ENCODE results near the gene HELZ.

HELZ gene

DNA sequence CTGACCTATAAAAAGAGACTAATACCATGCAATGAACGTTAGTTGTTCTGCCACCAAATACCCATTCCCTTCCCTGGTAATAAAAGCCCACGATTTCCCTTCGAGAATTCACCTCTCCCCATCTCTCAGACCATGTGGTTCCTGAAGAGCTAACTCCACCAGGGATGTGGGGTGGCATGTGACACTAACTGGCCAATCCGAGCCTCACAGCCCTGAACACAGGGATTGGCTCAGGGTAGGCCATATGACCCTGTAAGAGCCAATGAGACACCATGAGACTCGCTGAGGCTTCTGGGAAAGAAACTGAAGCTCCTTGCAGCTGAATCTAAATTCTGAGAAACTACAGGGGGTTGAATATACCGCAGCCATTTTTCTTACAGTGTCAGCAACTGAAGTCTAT, 21.1 kb downstream of the HELZ start:
- no peak overlapping the region for H3K27ac ChIP-seq (ENCODE audit: low read length)
- peaks cover 0 to 5% of the 10 kb centered on the region in 2 donors for H3K36me3 ChIP-seq (ENCODE audit: control insufficient read depth in 1 of 2, insufficient read depth in 2 of 2, low read length in 2 of 2)
- H3K4me1 ChIP-seq (ENCODE audit: control insufficient read depth in 1 of 2, insufficient read depth in 2 of 2, low read length in 2 of 2), result peaks cover 0 to 18% of the 10 kb centered on the region in 2 donors
- no peaks in the 10 kb centered on the region for H3K9me3 ChIP-seq (ENCODE audit: control insufficient read depth in 1 of 2, low read length in 2 of 2)
- no peak overlapping the region for H3K4me3 ChIP-seq (ENCODE audit: low read depth in 1 of 2, low read length in 2 of 2)
- no peaks in the 10 kb centered on the region for H3K27me3 ChIP-seq (ENCODE audit: low read depth, low read length)

DNA sequence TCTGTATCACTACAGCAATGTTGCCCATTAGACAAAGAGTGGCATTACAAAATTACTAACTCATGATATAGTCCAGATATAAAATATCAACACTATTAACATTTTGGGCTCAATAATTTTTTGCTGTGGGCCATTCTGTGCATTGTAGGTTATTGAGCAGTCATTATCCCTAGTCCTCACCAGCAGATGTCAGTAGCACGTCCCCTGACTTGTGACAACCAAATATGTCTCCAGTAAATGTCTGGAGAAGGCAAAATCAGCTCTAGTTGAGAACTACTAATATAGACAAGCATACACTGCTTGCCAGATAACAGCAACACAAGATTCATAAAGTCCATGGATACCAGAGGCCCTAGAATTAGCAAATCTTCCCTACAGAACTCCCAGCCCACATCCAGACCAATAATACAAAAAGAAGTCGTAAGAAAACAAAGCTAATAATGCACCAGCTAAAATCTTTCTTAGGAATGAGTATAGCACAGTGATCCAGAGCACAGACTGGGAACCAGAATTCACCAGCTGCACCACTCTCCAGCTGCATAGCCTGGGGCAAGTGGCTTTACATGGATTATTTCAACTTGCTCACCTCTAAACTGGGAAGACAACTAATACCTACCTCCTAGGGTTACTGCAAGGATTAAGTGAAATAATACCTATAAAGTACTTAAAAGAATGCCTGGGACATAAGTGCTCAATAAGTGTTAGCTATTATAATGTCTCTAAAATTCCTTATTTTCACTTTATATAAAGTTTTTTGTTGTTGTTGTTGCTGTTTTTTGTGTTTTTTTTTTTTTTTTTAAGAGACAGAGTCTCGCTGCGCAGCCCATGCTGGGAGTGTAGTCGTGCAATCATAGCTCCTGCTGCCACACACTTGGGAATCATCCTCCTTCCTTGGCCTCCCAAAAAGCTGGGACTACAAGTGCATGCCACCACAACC, 23.7 kb downstream of the HELZ start:
- no peaks in the 10 kb centered on the region for H3K9me3 ChIP-seq (ENCODE audit: control insufficient read depth in 1 of 2, low read length in 2 of 2)
- no peak overlapping the region for H3K27ac ChIP-seq (ENCODE audit: low read length)
- H3K4me1 ChIP-seq (ENCODE audit: control insufficient read depth in 1 of 2, insufficient read depth in 2 of 2, low read length in 2 of 2), result peaks cover 0 to 11% of the 10 kb centered on the region in 2 donors
- no peak overlapping the region for H3K4me3 ChIP-seq (ENCODE audit: low read depth in 1 of 2, low read length in 2 of 2)
- H3K36me3 ChIP-seq (ENCODE audit: control insufficient read depth in 1 of 2, insufficient read depth in 2 of 2, low read length in 2 of 2), result peaks cover 14 to 21% of the 10 kb centered on the region in 2 donors
- no peaks in the 10 kb centered on the region for H3K27me3 ChIP-seq (ENCODE audit: low read depth, low read length)

DNA sequence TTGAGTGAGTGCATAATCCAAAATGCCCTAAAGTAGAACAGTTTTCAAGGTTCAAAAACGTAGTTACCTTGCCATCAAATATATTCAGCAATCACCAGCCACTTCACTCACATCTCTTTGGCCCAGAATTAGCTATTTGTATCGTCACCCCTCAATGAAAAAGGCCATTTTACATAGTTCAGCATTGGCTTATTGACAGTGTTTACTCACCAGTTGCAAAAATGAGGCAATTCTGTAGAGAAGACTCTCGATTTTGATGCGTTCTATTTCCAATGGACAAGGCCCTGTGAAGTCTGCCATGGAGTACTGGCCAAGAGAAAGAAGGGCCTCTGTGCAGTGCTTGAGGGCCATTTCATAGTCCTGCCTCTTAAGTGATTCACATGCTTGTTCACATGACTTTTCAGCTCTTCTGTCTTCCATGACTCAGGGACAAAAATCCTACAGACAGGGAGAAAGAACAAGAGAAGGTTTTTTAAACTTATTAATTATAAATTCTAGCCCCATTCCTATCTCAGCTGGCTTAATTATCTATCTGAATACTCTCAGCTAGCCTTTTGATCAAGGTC, 26.5 kb downstream of the HELZ start:
- no peak overlapping the region for H3K27ac ChIP-seq (ENCODE audit: low read length)
- no peaks in the 10 kb centered on the region for H3K27me3 ChIP-seq (ENCODE audit: low read depth, low read length)
- H3K9me3 ChIP-seq (ENCODE audit: control insufficient read depth in 1 of 2, low read length in 2 of 2), result no peaks in the 10 kb centered on the region
- H3K36me3 ChIP-seq (ENCODE audit: control insufficient read depth in 1 of 2, insufficient read depth in 2 of 2, low read length in 2 of 2), result peaks cover 14 to 16% of the 10 kb centered on the region in 2 donors
- H3K4me3 ChIP-seq (ENCODE audit: low read depth in 1 of 2, low read length in 2 of 2), result no peak overlapping the region
- H3K4me1 ChIP-seq (ENCODE audit: control insufficient read depth in 1 of 2, insufficient read depth in 2 of 2, low read length in 2 of 2), result peaks cover 0 to 9% of the 10 kb centered on the region in 2 donors

DNA sequence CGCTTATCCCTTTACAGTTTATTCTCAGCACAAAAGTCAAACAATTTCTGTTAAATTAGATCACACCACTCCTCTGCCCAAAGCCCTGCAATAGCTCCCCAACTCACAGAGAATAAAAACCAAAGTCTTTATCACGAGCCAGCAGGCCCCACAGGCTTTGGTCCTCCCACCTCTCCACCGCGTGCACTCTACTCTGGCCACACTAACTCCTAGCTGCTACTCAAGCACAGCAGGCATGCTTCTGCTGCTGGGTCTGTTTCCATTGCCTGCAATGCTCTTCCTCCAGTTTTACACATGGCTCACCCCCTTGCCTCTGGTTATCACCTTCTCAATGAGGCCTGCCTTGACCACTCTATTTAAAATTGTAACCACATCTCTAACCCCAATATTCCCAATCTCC, 27.6 kb downstream of the HELZ start:
- H3K9me3 ChIP-seq (ENCODE audit: control insufficient read depth in 1 of 2, low read length in 2 of 2), result no peaks in the 10 kb centered on the region
- peaks cover 0 to 12% of the 10 kb centered on the region in 2 donors for H3K4me1 ChIP-seq (ENCODE audit: control insufficient read depth in 1 of 2, insufficient read depth in 2 of 2, low read length in 2 of 2)
- no peak overlapping the region for H3K27ac ChIP-seq (ENCODE audit: low read length)
- H3K36me3 ChIP-seq (ENCODE audit: control insufficient read depth in 1 of 2, insufficient read depth in 2 of 2, low read length in 2 of 2), result peaks cover 14 to 16% of the 10 kb centered on the region in 2 donors
- H3K27me3 ChIP-seq (ENCODE audit: low read depth, low read length), result no peaks in the 10 kb centered on the region
- H3K4me3 ChIP-seq (ENCODE audit: low read depth in 1 of 2, low read length in 2 of 2), result no peak overlapping the region

DNA sequence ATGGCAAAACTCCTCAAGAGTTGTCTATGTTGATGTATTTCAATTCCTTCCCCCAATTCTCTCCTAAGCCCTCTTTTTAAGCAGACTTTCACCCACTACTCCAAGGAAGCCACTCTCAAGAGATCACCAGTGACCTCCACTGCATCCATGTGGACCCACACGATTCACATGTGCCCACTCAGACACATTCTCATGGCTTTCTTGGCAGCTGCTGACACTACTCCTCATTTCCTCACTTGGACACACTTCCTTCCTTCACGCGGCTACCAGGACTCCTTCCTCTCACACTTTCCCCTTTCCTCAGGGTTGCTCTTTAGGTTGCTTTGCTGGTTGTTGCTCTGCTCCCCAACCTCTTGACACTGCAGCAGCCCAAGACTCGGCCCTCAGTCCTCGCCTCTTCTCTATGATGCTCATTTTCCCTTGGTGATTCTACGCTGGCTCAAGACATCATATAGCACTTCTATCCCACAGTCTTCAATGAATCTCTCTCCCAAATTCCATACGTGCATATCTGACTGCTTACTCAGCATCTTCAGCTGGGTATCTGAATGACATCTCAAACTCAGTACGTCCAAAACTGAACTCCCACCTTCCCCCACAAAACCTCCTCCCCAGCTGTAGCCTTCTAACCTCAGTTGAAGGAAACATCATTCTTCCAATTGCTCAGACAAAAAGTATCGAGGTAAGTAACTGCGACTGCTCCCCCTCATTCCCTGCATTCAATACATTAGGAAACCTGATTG, 28.2 kb downstream of the HELZ start:
- H3K4me3 ChIP-seq (ENCODE audit: low read depth in 1 of 2, low read length in 2 of 2), result no peak overlapping the region
- H3K9me3 ChIP-seq (ENCODE audit: control insufficient read depth in 1 of 2, low read length in 2 of 2), result no peaks in the 10 kb centered on the region
- H3K4me1 ChIP-seq (ENCODE audit: control insufficient read depth in 1 of 2, insufficient read depth in 2 of 2, low read length in 2 of 2), result peaks cover 0 to 13% of the 10 kb centered on the region in 2 donors
- H3K36me3 ChIP-seq (ENCODE audit: control insufficient read depth in 1 of 2, insufficient read depth in 2 of 2, low read length in 2 of 2), result peaks cover 14 to 16% of the 10 kb centered on the region in 2 donors
- H3K27ac ChIP-seq (ENCODE audit: low read length), result no peak overlapping the region
- no peaks in the 10 kb centered on the region for H3K27me3 ChIP-seq (ENCODE audit: low read depth, low read length)

DNA sequence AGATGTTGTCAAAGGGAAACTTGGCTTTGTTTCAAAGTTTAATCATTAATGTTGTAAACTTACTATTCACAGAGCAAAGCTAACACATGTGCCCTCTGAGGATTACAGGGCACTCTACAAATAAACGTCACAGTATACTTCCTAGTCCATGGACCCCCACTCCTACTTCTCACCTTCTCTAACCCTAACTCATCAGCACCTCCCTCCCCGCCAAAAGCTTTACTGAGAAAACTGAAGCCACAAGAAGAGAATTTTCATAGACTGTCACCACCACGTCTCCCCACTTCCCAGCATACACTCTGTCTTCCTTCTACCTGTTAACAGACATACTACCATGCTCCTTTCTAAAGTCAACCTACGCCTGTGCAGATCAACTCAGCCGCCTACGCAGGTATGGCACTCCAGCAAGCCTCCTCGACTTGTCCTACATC, 29.0 kb downstream of the HELZ start:
- Histone ChIP-seq H3K36me3 (ENCODE audit: control insufficient read depth in 1 of 2, insufficient read depth in 2 of 2, low read length in 2 of 2) (peaks cover 14 to 16% of the 10 kb centered on the region in 2 donors), H3K4me3 (ENCODE audit: low read depth in 1 of 2, low read length in 2 of 2) (no peak overlapping the region), H3K4me1 (ENCODE audit: control insufficient read depth in 1 of 2, insufficient read depth in 2 of 2, low read length in 2 of 2) (peaks cover 0 to 7% of the 10 kb centered on the region in 2 donors), H3K27ac (ENCODE audit: low read length) (no peak overlapping the region), H3K9me3 (ENCODE audit: control insufficient read depth in 1 of 2, low read length in 2 of 2) (no peaks in the 10 kb centered on the region), H3K27me3 (ENCODE audit: low read depth, low read length) (no peaks in the 10 kb centered on the region)

DNA sequence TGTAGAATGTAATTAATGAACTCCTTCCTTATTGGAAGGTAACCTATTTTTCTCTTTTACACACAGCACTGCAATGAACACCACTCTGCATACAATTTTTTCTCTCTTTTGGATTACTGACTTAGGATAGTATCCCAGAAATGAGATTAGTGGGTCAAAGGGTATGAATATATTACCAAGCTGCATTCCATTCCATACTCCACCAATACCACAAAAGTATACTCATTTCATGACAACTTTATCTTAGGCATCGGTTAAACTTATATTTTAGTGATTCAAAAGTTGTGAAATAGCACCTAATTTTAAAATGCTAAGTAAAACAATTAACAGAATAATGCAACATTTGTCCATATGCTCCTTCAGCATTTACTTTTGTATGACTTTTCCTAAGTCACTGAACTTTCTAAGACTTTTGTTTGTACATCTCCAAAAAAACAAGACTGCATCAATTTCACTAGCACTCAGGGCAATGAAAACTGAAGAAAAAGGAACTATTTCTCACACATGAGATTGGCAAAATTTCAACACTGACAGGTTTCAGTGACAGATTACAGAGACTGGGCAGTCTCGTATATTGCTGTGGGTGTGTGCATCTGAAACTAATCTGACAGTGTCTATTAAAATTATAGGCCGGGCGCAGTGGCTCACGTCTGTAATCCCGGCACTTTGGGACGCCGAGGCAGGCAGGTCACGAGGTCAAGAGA, 32.1 kb downstream of the HELZ start:
- H3K9me3 ChIP-seq (ENCODE audit: control insufficient read depth in 1 of 2, low read length in 2 of 2), result no peaks in the 10 kb centered on the region
- H3K36me3 ChIP-seq (ENCODE audit: control insufficient read depth in 1 of 2, insufficient read depth in 2 of 2, low read length in 2 of 2), result peaks cover 8 to 11% of the 10 kb centered on the region in 2 donors
- no peak overlapping the region for H3K27ac ChIP-seq (ENCODE audit: low read length)
- H3K4me1 ChIP-seq (ENCODE audit: control insufficient read depth in 1 of 2, insufficient read depth in 2 of 2, low read length in 2 of 2), result peaks cover 0 to 4% of the 10 kb centered on the region in 2 donors
- H3K4me3 ChIP-seq (ENCODE audit: low read depth in 1 of 2, low read length in 2 of 2), result no peak overlapping the region
- no peaks in the 10 kb centered on the region for H3K27me3 ChIP-seq (ENCODE audit: low read depth, low read length)

DNA sequence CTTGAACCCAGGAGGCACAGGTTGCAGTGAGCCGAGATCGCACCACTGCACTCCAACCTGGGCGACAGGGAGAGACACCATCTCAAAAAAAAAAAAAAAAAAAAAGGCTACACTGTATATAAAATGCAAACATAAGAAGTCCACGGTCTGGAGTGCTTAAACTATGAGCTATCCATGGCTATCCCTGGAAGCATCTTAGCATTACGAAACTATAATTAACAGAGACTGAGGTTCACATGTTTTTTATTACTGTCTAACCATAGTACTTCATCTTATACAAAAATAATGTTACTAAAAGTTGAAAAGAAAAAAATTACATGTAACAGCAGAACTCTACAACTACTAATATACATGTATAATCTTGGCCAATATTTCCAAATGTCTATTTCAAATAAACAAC, 32.8 kb downstream of the HELZ start:
- no peak overlapping the region for H3K4me3 ChIP-seq (ENCODE audit: low read depth in 1 of 2, low read length in 2 of 2)
- H3K36me3 ChIP-seq (ENCODE audit: control insufficient read depth in 1 of 2, insufficient read depth in 2 of 2, low read length in 2 of 2), result peaks cover 5 to 8% of the 10 kb centered on the region in 2 donors
- no peaks in the 10 kb centered on the region for H3K27me3 ChIP-seq (ENCODE audit: low read depth, low read length)
- H3K27ac ChIP-seq (ENCODE audit: low read length), result no peak overlapping the region
- H3K9me3 ChIP-seq (ENCODE audit: control insufficient read depth in 1 of 2, low read length in 2 of 2), result no peaks in the 10 kb centered on the region
- H3K4me1 ChIP-seq (ENCODE audit: control insufficient read depth in 1 of 2, insufficient read depth in 2 of 2, low read length in 2 of 2), result peaks cover 0 to 4% of the 10 kb centered on the region in 2 donors

DNA sequence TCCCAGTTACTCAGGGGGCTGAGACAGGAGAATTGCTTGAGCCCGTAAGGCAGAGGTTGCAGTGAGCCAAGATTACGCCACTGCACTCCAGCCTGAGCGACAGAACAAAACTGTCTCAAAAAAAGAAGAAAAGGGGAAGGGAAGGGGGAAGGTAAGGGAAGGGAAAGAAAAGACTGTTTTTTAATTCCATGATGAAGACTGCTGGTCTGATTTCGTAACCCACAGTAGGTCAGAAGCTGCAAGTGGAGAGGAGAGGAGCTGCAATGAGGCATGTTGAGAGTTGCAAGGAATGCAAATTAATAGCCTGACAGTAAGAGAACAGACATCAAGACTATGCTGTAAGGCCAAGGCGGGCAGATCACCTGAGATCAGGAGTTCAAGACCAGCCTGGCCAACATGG, 33.3 kb downstream of the HELZ start:
- H3K27ac ChIP-seq (ENCODE audit: low read length), result no peak overlapping the region

DNA sequence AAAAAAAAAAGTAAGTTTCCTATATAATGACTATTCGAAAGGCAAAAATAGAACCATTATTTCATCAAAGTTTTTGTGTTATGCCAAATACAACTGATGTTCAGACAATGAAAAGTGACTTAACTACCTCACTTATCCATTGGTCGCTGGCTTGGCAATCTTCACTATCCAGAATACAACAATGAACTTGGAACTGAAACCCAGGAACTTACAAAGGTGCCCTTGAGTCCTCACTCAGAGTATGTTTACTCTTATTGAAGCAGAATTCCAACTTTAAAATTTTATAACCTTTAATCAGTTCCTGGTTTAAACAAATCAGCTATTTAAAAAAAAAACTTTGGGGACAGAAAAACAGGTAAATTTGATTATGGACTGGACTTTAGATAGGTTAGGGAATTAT, 34.1 kb downstream of the HELZ start:
- Histone ChIP-seq H3K4me3 (ENCODE audit: low read depth in 1 of 2, low read length in 2 of 2) (no peak overlapping the region), H3K27me3 (ENCODE audit: low read depth, low read length) (no peaks in the 10 kb centered on the region), H3K36me3 (ENCODE audit: control insufficient read depth in 1 of 2, insufficient read depth in 2 of 2, low read length in 2 of 2) (no peaks in the 10 kb centered on the region), H3K9me3 (ENCODE audit: control insufficient read depth in 1 of 2, low read length in 2 of 2) (no peaks in the 10 kb centered on the region), H3K27ac (ENCODE audit: low read length) (no peak overlapping the region), H3K4me1 (ENCODE audit: control insufficient read depth in 1 of 2, insufficient read depth in 2 of 2, low read length in 2 of 2) (peaks cover 0 to 4% of the 10 kb centered on the region in 2 donors)

More for the DNA sequence above, 33.3 kb downstream of the HELZ start:
- no peak overlapping the region for H3K4me3 ChIP-seq (ENCODE audit: low read depth in 1 of 2, low read length in 2 of 2)
- peaks cover 0 to 4% of the 10 kb centered on the region in 2 donors for H3K4me1 ChIP-seq (ENCODE audit: control insufficient read depth in 1 of 2, insufficient read depth in 2 of 2, low read length in 2 of 2)
- peaks cover under 1 to 4% of the 10 kb centered on the region in 2 donors for H3K36me3 ChIP-seq (ENCODE audit: control insufficient read depth in 1 of 2, insufficient read depth in 2 of 2, low read length in 2 of 2)
- H3K9me3 ChIP-seq (ENCODE audit: control insufficient read depth in 1 of 2, low read length in 2 of 2), result no peaks in the 10 kb centered on the region
- no peaks in the 10 kb centered on the region for H3K27me3 ChIP-seq (ENCODE audit: low read depth, low read length)
